Measurements from ENCODE around the gene LENEP. TPM values are rescaled to one million over a fixed set of nuclear protein-coding genes. Genes with fewer than 3 reads are reported as not detected.

LENEP gene
- total and polyA plus RNA-seq, 2 of the 8 experiments (the other 6 are each of a cell fraction or from before 2014, with no cell fraction given), result 1.3 TPM; not detected in 1

GRCh38 chr1:154972517-154973343 lies 20.7 kb upstream of the LENEP start (continued):
- peak; percentile 71; the same call in 1 of the 2 replicates for TF ChIP-seq EGR1 (IDR thresholded peaks at IDR 0.05; ENCODE audit: borderline replicate concordance, low read depth, low read length)
- TF ChIP-seq SIRT6 (IDR thresholded peaks at IDR 0.05; ENCODE audit: low read length), result no peak
